OCI-M1 (cell line): ENCODE data around the gene PCK2.

ENCODE experiments used
- DNase-seq: peaks from one replicate; lab custom pipeline; 2025; lab: John Stamatoyannopoulos, UW

The PCK2 gene

GRCh38 chr14:24136684-24137528, 42.8 kb downstream of the PCK2 start:
- DNase-seq, result no peak

GRCh38 chr14:24137529-24138395, 43.7 kb downstream of the PCK2 start:
- DNase-seq, result no peak

GRCh38 chr14:24138396-24139271, 44.5 kb downstream of the PCK2 start:
- DNase-seq, result no peak

- DNase-seq, result no peak
Observed at GRCh38 chr14:24139272-24139934, 45.3 kb downstream of the PCK2 start.

GRCh38 chr14:24141097-24141880, 47.2 kb downstream of the PCK2 start, which contains the start of gene EMC9:
Gene EMC9 (minus strand): TSS chr14:24141591. CDS start chr14:24141304, 287 bp downstream.
- DNase-seq, result peak; percentile 99

- no peak for DNase-seq
Observed at GRCh38 chr14:24143511-24143910, 49.4 kb downstream of the PCK2 start.

- no peak for DNase-seq
Observed at GRCh38 chr14:24144451-24144850, 50.3 kb downstream of the PCK2 start.

GRCh38 chr14:24145219-24145618, 51.1 kb downstream of the PCK2 start:
- no peak for DNase-seq

- DNase-seq, result peak; percentile 59
Observed at GRCh38 chr14:24145690-24146452, 51.8 kb downstream of the PCK2 start.

- DNase-seq, result peak; percentile 97
Observed at GRCh38 chr14:24146453-24146977, 52.4 kb downstream of the PCK2 start, which contains the start of gene PSME2. Gene PSME2 (minus strand): TSS chr14:24146610. CDS start chr14:24146581, 29 bp downstream.

GRCh38 chr14:24146978-24147760, 53.1 kb downstream of the PCK2 start, which contains the start of gene RNF31:
Gene RNF31 (plus strand): TSS chr14:24147498. CDS start chr14:24147699, 201 bp downstream.
- DNase-seq, result peak; percentile 98

GRCh38 chr14:24147761-24148428, 53.8 kb downstream of the PCK2 start:
- peak; percentile 48 for DNase-seq

- DNase-seq, result no peak
Observed at GRCh38 chr14:24149302-24149969, 55.3 kb downstream of the PCK2 start.

- no peak for DNase-seq
Observed at GRCh38 chr14:24150061-24150460, 56.0 kb downstream of the PCK2 start.

- DNase-seq, result no peak
Observed at GRCh38 chr14:24150567-24150966, 56.5 kb downstream of the PCK2 start.

- DNase-seq, result no peak
Observed at GRCh38 chr14:24150993-24151392, 56.9 kb downstream of the PCK2 start.

- no peak for DNase-seq
Observed at GRCh38 chr14:24151404-24152080, 57.4 kb downstream of the PCK2 start.
